Measurements from ENCODE around the gene CCT7. TPM values are rescaled to one million over a fixed set of nuclear protein-coding genes. Genes with fewer than 3 reads are reported as not detected.

Gene CCT7
- polyA plus RNA-seq, 1 of the 3 experiments (the other 2 are of a cell fraction), result 369 TPM

DNA sequence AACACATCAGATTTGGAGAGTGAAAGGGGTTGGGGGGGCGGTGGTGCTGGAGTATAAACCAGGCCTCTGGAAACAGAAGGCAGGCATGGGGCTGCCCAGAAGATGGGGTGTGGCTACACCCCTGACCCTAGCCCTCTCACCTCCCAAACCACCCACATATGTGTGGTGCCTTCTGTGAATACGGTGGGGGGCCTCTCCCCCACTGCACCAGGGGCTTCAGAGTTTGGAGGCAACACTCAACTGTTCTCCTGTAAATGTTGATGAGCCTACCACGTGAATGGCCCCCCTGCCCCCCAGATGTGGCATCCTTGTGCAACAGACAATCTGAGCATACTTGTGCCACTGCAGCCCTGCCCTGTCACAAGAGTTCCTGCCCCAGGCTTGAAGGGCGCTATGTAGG, 30.7 kb downstream of the CCT7 start (continued):
- no peak for TF ChIP-seq EZH2phosphoT487 (IDR thresholded peaks at IDR 0.05; ENCODE audit: borderline replicate concordance, low read depth)
- TF ChIP-seq GABPA (IDR thresholded peaks at IDR 0.05; ENCODE audit: low read depth), result no peak

DNA sequence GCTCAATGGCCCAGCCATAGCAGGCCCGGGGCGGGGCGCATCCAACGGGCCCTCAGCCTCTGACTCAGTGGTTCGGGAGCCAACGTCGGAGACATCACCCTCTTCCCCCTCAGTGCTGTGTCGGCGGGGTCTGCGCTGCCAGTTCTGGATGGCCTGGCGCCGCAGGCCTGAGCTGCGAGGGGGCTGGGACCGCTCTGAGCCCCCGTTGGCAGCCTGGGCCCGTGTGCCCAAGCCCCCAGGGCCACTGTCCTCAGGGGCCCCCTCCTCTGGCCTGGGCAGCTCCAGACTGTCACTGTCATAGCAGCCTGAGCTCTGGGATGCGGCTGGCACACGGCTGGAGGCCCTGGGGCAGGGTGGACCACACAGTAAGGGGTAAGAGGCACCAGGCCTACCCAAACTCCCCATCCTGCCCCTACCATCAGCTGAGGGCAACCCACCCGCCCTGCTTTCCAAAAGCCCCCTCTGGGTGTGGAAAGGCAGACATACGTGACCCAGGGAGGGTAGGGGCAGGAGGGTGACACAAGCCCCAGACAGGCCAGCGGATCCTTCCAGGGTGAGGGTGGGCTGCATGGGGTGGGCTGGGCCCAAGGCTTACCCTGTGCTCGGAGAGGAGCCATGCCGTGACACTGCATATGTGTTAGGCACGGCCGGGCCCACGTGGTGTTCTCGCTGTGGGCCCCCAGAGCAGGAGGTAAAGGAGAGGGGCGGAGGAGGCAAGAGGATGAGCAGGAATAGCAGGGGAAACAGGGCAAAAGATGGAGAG, 31.4 kb downstream of the CCT7 start:
- Histone ChIP-seq H3K4me3 (ENCODE audit: low read depth in 2 of 2, low read length in 1 of 2) (no peak overlapping the region), H3K9me3 (no peaks in the 10 kb centered on the region), H3K9ac (no peak overlapping the region), H3K27ac (ENCODE audit: low read depth in 2 of 2, low read length in 1 of 2) (no peak overlapping the region; a peak in 1 of 4 replicates), H3K9me2 (no peaks in the 10 kb centered on the region), H3K79me2 (ENCODE audit: insufficient read depth) (no peaks in the 10 kb centered on the region), H3F3A (replicated peaks; ENCODE audit: insufficient read depth) (no peaks in the 10 kb centered on the region), H3K36me3 (replicated peaks in 1 of 2; ENCODE audit: control insufficient read depth in 1 of 2, insufficient read depth in 2 of 2, low read length in 1 of 2) (no peaks in the 10 kb centered on the region), H3K27me3 (ENCODE audit: insufficient read depth) (no peaks in the 10 kb centered on the region), H3K4me1 (ENCODE audit: control insufficient read depth in 1 of 2, insufficient read depth in 2 of 2, low read depth in 1 of 2, low read length in 1 of 2) (no peaks in the 10 kb centered on the region; a peak in 1 of 4 replicates), H2AFZ (ENCODE audit: low read depth) (no peak overlapping the region), H4K20me1 (ENCODE audit: insufficient read depth) (no peaks in the 10 kb centered on the region), H3K4me2 (no peak overlapping the region)
- 91% methylated on average over 24 of the region's 28 CpGs for WGBS (ENCODE audit: low lambda C conversion rate)
- DNase-seq, result no peak
- POLR2A ChIA-PET, result no interaction called here
- no peak for TF ChIP-seq SIN3A (IDR thresholded peaks at IDR 0.05; ENCODE audit: borderline replicate concordance, low read depth, low read length)
- no peak for TF ChIP-seq EP300 (IDR thresholded peaks at IDR 0.05; ENCODE audit: borderline replicate concordance in 1 of 2, low read depth in 1 of 2, low read length in 1 of 2)
- no peak for TF ChIP-seq TAF1 (IDR thresholded peaks at IDR 0.05; ENCODE audit: borderline replicate concordance, low read depth, low read length)
- TF ChIP-seq, protein P1, sequence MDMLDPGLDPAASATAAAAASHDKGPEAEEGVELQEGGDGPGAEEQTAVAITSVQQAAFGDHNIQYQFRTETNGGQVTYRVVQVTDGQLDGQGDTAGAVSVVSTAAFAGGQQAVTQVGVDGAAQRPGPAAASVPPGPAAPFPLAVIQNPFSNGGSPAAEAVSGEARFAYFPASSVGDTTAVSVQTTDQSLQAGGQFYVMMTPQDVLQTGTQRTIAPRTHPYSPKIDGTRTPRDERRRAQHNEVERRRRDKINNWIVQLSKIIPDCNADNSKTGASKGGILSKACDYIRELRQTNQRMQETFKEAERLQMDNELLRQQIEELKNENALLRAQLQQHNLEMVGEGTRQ (IDR thresholded peaks at IDR 0.05; ENCODE audit: borderline replicate concordance, low read depth, low read length), result no peak
- TF ChIP-seq FOXJ3 (CRISPR knock-in tag; IDR thresholded peaks at IDR 0.05), result no peak
- TF ChIP-seq, protein P2, sequence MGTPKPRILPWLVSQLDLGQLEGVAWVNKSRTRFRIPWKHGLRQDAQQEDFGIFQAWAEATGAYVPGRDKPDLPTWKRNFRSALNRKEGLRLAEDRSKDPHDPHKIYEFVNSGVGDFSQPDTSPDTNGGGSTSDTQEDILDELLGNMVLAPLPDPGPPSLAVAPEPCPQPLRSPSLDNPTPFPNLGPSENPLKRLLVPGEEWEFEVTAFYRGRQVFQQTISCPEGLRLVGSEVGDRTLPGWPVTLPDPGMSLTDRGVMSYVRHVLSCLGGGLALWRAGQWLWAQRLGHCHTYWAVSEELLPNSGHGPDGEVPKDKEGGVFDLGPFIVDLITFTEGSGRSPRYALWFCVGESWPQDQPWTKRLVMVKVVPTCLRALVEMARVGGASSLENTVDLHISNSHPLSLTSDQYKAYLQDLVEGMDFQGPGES (IDR thresholded peaks at IDR 0.05; ENCODE audit: low read depth, low read length), result no peak
- TF ChIP-seq, protein P3, sequence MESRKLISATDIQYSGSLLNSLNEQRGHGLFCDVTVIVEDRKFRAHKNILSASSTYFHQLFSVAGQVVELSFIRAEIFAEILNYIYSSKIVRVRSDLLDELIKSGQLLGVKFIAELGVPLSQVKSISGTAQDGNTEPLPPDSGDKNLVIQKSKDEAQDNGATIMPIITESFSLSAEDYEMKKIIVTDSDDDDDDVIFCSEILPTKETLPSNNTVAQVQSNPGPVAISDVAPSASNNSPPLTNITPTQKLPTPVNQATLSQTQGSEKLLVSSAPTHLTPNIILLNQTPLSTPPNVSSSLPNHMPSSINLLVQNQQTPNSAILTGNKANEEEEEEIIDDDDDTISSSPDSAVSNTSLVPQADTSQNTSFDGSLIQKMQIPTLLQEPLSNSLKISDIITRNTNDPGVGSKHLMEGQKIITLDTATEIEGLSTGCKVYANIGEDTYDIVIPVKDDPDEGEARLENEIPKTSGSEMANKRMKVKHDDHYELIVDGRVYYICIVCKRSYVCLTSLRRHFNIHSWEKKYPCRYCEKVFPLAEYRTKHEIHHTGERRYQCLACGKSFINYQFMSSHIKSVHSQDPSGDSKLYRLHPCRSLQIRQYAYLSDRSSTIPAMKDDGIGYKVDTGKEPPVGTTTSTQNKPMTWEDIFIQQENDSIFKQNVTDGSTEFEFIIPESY (IDR thresholded peaks at IDR 0.05; ENCODE audit: borderline replicate concordance, low read depth), result no peak
- CTCF ChIA-PET, result interaction anchor here (0.7 to 1.5 kb wide), 2 partner anchors 10 to 379 kb away, joined by 3 read pairs; no protein-coding TSS in a partner anchor
